Stomach smooth muscle (tissue), 2 donors: Measurements from ENCODE around the gene NELFB.

Experiments used
- H3K27ac ChIP-seq: one replicate; pipeline ENCODE4 v1.7.0; 2013; ENCODE audit warnings: mild to moderate bottlenecking, low read length, inconsistent platforms
- H3K27me3 ChIP-seq, 2 donors: one replicate each; pipeline ENCODE4 v1.7.0; 2013; ENCODE audit warnings: low read length in 2 of 2; ENCODE audit not compliant: insufficient read depth in 2 of 2, control insufficient read depth in 1 of 2
- H3K36me3 ChIP-seq, 2 donors: one replicate each; pipeline ENCODE4 v1.7.0; 2013; ENCODE audit warnings: low read length in 2 of 2; ENCODE audit not compliant: control insufficient read depth in 2 of 2, insufficient read depth in 2 of 2
- H3K4me1 ChIP-seq: one replicate; pipeline ENCODE4 v1.7.0; 2013; ENCODE audit warnings: low read length; ENCODE audit not compliant: control insufficient read depth, insufficient read depth
- H3K4me3 ChIP-seq, 2 donors: one replicate each; pipeline ENCODE4 v1.7.0; 2013; ENCODE audit warnings: low read length in 2 of 2
- H3K9ac ChIP-seq, 2 donors: one replicate each; pipeline ENCODE4 v1.7.0; 2013; ENCODE audit warnings: low read length in 2 of 2, mild to moderate bottlenecking in 1 of 2
- H3K9me3 ChIP-seq, 2 donors: one replicate each; pipeline ENCODE4 v1.7.0; 2013; ENCODE audit warnings: low read length in 2 of 2; ENCODE audit not compliant: control insufficient read depth in 2 of 2
- donor health status: healthy.
- donor health status: Pancreatic carcinoma.

Gene NELFB

GRCh38 chr9:137225699-137226331, 29.3 kb upstream of the NELFB start:
- Histone ChIP-seq H3K27me3 (peaks cover 22 to 30% of the 10 kb centered on the region in 2 donors), H3K27ac (no peak overlapping the region), H3K9ac (no peak overlapping the region), H3K36me3 (no peaks in the 10 kb centered on the region), H3K9me3 (no peaks in the 10 kb centered on the region), H3K4me3 (no peak overlapping the region), H3K4me1 (peaks cover 23% of the 10 kb centered on the region)

- H3K4me3 ChIP-seq: no peak overlapping the region
- H3K27ac ChIP-seq: no peak overlapping the region
- H3K9ac ChIP-seq: no peak overlapping the region
- peaks cover 27 to 37% of the 10 kb centered on the region in 2 donors for H3K27me3 ChIP-seq
- peaks cover 22% of the 10 kb centered on the region for H3K4me1 ChIP-seq
- no peaks in the 10 kb centered on the region for H3K9me3 ChIP-seq
- no peaks in the 10 kb centered on the region for H3K36me3 ChIP-seq
Observed at GRCh38 chr9:137226338-137227053, 28.6 kb upstream of the NELFB start.

GRCh38 chr9:137227054-137227852, 27.9 kb upstream of the NELFB start, which contains the start of gene RNF224:
TSS of gene RNF224 (plus strand) at chr9:137227502. CDS start at chr9:137228336, 834 bp downstream.
- Histone ChIP-seq H3K4me3 (no peak within 1 kb of the TSS), H3K27ac (no peak within 1 kb of the TSS), H3K9ac (no peak within 1 kb of the TSS), H3K27me3 (peaks cover 34 to 44% of the 10 kb centered on the region in 2 donors), H3K4me1 (peaks cover 19% of the 10 kb centered on the region), H3K36me3 (no peaks in the 10 kb centered on the region), H3K9me3 (no peaks in the 10 kb centered on the region)

GRCh38 chr9:137227853-137228505, 27.1 kb upstream of the NELFB start:
- Histone ChIP-seq H3K27me3 (peaks cover 35 to 49% of the 10 kb centered on the region in 2 donors), H3K4me1 (peaks cover 13% of the 10 kb centered on the region), H3K9ac (no peak overlapping the region), H3K27ac (no peak overlapping the region), H3K9me3 (no peaks in the 10 kb centered on the region), H3K4me3 (no peak overlapping the region), H3K36me3 (no peaks in the 10 kb centered on the region)

GRCh38 chr9:137228506-137228967, 26.6 kb upstream of the NELFB start:
- peaks cover 10% of the 10 kb centered on the region for H3K4me1 ChIP-seq
- no peaks in the 10 kb centered on the region for H3K9me3 ChIP-seq
- H3K27me3 ChIP-seq: peaks cover 38 to 49% of the 10 kb centered on the region in 2 donors
- H3K9ac ChIP-seq: no peak overlapping the region
- no peak overlapping the region for H3K4me3 ChIP-seq
- H3K36me3 ChIP-seq: no peaks in the 10 kb centered on the region
- H3K27ac ChIP-seq: no peak overlapping the region

GRCh38 chr9:137228968-137229896, 25.9 kb upstream of the NELFB start:
- no peak overlapping the region for H3K4me3 ChIP-seq
- H3K4me1 ChIP-seq: peaks cover 4% of the 10 kb centered on the region
- H3K27ac ChIP-seq: no peak overlapping the region
- peaks cover 40 to 51% of the 10 kb centered on the region in 2 donors for H3K27me3 ChIP-seq
- H3K9me3 ChIP-seq: no peaks in the 10 kb centered on the region
- no peak overlapping the region for H3K9ac ChIP-seq
- H3K36me3 ChIP-seq: no peaks in the 10 kb centered on the region

- Histone ChIP-seq H3K9ac (no peak overlapping the region), H3K27me3 (peaks cover 46 to 57% of the 10 kb centered on the region in 2 donors), H3K27ac (no peak overlapping the region), H3K4me1 (peaks cover 4% of the 10 kb centered on the region), H3K9me3 (no peaks in the 10 kb centered on the region), H3K36me3 (no peaks in the 10 kb centered on the region), H3K4me3 (no peak overlapping the region)
Observed at GRCh38 chr9:137229903-137230704, 25.0 kb upstream of the NELFB start.

GRCh38 chr9:137230705-137231371, 24.3 kb upstream of the NELFB start, which contains the start of gene SLC34A3:
TSS of gene SLC34A3 (plus strand) at chr9:137230901. CDS start at chr9:137231703, 802 bp downstream.
- H3K9me3 ChIP-seq: no peaks in the 10 kb centered on the region
- no peak within 1 kb of the TSS for H3K27ac ChIP-seq
- peaks cover 50 to 57% of the 10 kb centered on the region in 2 donors for H3K27me3 ChIP-seq
- peaks cover 7% of the 10 kb centered on the region for H3K4me1 ChIP-seq
- no peaks in the 10 kb centered on the region for H3K36me3 ChIP-seq
- H3K9ac ChIP-seq: no peak within 1 kb of the TSS
- no peak within 1 kb of the TSS for H3K4me3 ChIP-seq
